ENCODE data around the gene MMEL1. TPM values are rescaled to one million over a fixed set of nuclear protein-coding genes. Genes with fewer than 3 reads are reported as not detected.
A peak's percentile ranks its signal among the peaks of the same experiment; 100 is the strongest.

Gene MMEL1
- total and polyA plus RNA-seq, 2 experiments from 2014 or later, result 0.57 to 0.90 TPM

DNA sequence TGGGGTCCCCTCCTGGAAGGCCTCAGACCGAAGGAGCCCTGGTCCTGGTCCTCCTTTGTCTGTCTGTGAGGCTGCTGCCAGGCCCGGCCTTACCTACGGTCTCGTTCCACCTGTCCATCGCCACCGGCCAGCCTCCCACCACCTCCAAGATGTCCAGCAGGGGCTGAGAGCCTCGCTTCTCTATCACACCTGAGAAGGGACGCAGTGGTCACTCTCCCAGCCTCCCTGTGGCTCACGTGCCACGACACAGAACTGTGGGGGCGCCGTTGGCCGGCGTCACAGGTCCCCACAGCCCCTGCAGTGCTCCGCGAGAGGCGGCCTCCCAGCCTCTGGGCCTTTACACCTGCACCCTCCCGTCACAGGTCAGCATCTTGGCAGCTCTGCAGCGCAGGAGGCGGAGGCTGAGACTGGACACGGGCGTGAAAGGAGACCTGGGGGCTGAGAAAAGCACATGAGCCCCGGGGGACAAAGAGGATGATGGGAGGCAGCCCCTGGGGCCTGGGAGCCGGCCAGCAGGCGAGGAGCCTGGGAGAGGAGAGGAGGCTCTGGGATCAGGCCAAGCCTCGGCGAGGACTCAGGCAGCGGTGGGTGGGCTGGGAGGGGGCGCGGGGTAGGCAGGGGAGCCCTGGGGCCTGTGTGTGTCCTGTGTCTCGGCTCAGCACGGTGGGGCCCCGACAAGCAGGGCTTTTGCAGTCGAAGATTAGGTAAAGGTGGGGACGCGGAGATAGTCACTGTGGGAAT is 25.8 kb downstream of the MMEL1 start (continued):
- TF ChIP-seq, protein P1, sequence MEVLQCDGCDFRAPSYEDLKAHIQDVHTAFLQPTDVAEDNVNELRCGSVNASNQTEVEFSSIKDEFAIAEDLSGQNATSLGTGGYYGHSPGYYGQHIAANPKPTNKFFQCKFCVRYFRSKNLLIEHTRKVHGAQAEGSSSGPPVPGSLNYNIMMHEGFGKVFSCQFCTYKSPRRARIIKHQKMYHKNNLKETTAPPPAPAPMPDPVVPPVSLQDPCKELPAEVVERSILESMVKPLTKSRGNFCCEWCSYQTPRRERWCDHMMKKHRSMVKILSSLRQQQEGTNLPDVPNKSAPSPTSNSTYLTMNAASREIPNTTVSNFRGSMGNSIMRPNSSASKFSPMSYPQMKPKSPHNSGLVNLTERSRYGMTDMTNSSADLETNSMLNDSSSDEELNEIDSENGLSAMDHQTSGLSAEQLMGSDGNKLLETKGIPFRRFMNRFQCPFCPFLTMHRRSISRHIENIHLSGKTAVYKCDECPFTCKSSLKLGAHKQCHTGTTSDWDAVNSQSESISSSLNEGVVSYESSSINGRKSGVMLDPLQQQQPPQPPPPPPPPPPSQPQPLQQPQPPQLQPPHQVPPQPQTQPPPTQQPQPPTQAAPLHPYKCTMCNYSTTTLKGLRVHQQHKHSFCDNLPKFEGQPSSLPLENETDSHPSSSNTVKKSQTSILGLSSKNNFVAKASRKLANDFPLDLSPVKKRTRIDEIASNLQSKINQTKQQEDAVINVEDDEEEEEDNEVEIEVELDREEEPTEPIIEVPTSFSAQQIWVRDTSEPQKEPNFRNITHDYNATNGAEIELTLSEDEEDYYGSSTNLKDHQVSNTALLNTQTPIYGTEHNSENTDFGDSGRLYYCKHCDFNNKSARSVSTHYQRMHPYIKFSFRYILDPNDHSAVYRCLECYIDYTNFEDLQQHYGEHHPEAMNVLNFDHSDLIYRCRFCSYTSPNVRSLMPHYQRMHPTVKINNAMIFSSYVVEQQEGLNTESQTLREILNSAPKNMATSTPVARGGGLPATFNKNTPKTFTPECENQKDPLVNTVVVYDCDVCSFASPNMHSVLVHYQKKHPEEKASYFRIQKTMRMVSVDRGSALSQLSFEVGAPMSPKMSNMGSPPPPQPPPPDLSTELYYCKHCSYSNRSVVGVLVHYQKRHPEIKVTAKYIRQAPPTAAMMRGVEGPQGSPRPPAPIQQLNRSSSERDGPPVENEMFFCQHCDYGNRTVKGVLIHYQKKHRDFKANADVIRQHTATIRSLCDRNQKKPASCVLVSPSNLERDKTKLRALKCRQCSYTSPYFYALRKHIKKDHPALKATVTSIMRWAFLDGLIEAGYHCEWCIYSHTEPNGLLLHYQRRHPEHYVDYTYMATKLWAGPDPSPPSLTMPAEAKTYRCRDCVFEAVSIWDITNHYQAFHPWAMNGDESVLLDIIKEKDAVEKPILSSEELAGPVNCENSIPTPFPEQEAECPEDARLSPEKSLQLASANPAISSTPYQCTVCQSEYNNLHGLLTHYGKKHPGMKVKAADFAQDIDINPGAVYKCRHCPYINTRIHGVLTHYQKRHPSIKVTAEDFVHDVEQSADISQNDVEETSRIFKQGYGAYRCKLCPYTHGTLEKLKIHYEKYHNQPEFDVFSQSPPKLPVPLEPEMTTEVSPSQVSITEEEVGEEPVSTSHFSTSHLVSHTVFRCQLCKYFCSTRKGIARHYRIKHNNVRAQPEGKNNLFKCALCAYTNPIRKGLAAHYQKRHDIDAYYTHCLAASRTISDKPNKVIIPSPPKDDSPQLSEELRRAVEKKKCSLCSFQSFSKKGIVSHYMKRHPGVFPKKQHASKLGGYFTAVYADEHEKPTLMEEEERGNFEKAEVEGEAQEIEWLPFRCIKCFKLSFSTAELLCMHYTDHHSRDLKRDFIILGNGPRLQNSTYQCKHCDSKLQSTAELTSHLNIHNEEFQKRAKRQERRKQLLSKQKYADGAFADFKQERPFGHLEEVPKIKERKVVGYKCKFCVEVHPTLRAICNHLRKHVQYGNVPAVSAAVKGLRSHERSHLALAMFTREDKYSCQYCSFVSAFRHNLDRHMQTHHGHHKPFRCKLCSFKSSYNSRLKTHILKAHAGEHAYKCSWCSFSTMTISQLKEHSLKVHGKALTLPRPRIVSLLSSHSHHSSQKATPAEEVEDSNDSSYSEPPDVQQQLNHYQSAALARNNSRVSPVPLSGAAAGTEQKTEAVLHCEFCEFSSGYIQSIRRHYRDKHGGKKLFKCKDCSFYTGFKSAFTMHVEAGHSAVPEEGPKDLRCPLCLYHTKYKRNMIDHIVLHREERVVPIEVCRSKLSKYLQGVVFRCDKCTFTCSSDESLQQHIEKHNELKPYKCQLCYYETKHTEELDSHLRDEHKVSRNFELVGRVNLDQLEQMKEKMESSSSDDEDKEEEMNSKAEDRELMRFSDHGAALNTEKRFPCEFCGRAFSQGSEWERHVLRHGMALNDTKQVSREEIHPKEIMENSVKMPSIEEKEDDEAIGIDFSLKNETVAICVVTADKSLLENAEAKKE (CRISPR knock-in tag; IDR thresholded peaks at IDR 0.05), result no peak
- TF ChIP-seq JUNB (IDR thresholded peaks at IDR 0.05; ENCODE audit: unreplicated experiment) (no peak), ZNF114 (CRISPR knock-in tag; IDR thresholded peaks at IDR 0.05) (no peak), CREB1 (CRISPR knock-in tag; IDR thresholded peaks at IDR 0.05; ENCODE audit: low read depth) (no peak)
- TF ChIP-seq, protein P2, sequence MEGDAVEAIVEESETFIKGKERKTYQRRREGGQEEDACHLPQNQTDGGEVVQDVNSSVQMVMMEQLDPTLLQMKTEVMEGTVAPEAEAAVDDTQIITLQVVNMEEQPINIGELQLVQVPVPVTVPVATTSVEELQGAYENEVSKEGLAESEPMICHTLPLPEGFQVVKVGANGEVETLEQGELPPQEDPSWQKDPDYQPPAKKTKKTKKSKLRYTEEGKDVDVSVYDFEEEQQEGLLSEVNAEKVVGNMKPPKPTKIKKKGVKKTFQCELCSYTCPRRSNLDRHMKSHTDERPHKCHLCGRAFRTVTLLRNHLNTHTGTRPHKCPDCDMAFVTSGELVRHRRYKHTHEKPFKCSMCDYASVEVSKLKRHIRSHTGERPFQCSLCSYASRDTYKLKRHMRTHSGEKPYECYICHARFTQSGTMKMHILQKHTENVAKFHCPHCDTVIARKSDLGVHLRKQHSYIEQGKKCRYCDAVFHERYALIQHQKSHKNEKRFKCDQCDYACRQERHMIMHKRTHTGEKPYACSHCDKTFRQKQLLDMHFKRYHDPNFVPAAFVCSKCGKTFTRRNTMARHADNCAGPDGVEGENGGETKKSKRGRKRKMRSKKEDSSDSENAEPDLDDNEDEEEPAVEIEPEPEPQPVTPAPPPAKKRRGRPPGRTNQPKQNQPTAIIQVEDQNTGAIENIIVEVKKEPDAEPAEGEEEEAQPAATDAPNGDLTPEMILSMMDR (conservative IDR thresholded peaks at IDR 0.05; ENCODE audit: low read depth in 2 of 2), result peak in 1 of 2 experiments; percentile 19; a peak in 1 of 4 replicates
- TF ChIP-seq, protein P3, sequence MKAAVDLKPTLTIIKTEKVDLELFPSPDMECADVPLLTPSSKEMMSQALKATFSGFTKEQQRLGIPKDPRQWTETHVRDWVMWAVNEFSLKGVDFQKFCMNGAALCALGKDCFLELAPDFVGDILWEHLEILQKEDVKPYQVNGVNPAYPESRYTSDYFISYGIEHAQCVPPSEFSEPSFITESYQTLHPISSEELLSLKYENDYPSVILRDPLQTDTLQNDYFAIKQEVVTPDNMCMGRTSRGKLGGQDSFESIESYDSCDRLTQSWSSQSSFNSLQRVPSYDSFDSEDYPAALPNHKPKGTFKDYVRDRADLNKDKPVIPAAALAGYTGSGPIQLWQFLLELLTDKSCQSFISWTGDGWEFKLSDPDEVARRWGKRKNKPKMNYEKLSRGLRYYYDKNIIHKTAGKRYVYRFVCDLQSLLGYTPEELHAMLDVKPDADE (IDR thresholded peaks at IDR 0.05), result no peak

All from GM23338 (cell line).